ENCODE measurements around the gene NEAT1. TPM values are rescaled to one million over a fixed set of nuclear protein-coding genes. Genes with fewer than 3 reads are reported as not detected.

Gene NEAT1
- total and polyA plus RNA-seq, 9 of the 15 experiments (the other 6 are each of a cell fraction or from before 2014, with no cell fraction given) = 20.1 to 389 (median 62.8) TPM

DNA sequence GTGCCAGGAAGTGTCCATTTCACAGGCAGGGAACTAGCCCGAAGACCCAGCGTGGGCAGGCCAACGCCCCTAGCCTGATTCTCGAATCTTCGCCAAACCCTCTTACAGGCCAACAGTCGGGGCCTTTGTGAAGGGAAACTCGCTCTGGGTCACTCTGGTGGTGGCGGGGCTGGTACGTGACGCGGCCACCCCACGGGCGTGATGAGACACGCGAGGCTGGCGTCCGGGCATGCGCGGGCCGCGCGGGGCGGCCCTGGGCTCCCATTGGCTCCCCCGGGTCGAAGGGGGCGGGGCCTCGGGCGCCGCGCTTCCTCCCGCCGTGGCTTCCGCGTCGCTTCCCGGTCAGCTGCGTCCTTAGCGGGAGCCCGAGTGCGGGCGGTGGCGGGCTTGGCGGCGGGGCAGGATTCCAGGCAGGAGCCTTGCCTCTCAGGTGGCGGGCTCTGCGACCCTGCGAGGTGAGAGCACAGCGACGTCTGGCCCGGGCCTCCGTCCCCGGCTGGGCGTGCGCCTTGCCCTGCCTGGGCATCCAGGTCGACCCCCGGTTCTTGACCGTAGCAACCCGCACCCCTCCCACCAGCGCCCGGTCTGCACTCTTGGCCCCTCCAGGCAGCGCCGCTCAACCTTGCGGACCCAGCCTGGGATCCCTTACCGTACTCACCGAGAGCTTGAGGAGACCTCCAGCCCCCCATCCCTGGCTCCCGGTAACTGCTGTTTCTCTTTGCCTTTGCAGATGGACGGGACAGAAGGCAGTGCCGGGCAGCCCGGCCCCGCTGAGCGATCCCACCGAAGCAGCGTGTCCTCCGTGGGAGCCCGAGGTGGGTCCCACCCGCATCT, 36.1 kb upstream of the NEAT1 start, which contains the start of gene FRMD8 (continued):
- TF ChIP-seq, protein P1, sequence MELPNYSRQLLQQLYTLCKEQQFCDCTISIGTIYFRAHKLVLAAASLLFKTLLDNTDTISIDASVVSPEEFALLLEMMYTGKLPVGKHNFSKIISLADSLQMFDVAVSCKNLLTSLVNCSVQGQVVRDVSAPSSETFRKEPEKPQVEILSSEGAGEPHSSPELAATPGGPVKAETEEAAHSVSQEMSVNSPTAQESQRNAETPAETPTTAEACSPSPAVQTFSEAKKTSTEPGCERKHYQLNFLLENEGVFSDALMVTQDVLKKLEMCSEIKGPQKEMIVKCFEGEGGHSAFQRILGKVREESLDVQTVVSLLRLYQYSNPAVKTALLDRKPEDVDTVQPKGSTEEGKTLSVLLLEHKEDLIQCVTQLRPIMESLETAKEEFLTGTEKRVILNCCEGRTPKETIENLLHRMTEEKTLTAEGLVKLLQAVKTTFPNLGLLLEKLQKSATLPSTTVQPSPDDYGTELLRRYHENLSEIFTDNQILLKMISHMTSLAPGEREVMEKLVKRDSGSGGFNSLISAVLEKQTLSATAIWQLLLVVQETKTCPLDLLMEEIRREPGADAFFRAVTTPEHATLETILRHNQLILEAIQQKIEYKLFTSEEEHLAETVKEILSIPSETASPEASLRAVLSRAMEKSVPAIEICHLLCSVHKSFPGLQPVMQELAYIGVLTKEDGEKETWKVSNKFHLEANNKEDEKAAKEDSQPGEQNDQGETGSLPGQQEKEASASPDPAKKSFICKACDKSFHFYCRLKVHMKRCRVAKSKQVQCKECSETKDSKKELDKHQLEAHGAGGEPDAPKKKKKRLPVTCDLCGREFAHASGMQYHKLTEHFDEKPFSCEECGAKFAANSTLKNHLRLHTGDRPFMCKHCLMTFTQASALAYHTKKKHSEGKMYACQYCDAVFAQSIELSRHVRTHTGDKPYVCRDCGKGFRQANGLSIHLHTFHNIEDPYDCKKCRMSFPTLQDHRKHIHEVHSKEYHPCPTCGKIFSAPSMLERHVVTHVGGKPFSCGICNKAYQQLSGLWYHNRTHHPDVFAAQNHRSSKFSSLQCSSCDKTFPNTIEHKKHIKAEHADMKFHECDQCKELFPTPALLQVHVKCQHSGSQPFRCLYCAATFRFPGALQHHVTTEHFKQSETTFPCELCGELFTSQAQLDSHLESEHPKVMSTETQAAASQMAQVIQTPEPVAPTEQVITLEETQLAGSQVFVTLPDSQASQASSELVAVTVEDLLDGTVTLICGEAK (IDR thresholded peaks at IDR 0.05) = peak; percentile 9; the same call in 1 of the 2 replicates
- TF ChIP-seq, protein P1 (CRISPR knock-in tag; IDR thresholded peaks at IDR 0.05) = no peak
- TF ChIP-seq NELFE (IDR thresholded peaks at IDR 0.05; ENCODE audit: insufficient read depth, insufficient read length) (no peak), HMG20B (CRISPR knock-in tag; IDR thresholded peaks at IDR 0.05) (no peak), ZKSCAN1 (IDR thresholded peaks at IDR 0.05; ENCODE audit: low read depth, low read length) (0 out of 2 replicates have a peak, but pooled peaks have one; percentile 14), FOXM1 (IDR thresholded peaks at IDR 0.05; ENCODE audit: low read depth) (no peak), FOXM1 (CRISPR knock-in tag; IDR thresholded peaks at IDR 0.05; ENCODE audit: low read depth) (peak; percentile 59; the same call in 1 of the 2 replicates), NCOA2 (IDR thresholded peaks at IDR 0.05; ENCODE audit: partially characterized antibody in 2 of 2) (no peak), ZFX (CRISPR knock-in tag; IDR thresholded peaks at IDR 0.05) (peak; percentile 77), SREBF1 (IDR thresholded peaks at IDR 0.05; ENCODE audit: borderline replicate concordance, low read depth, low read length) (0 out of 2 replicates have a peak, but pooled peaks have one; percentile 17)
- TF ChIP-seq, protein P2, sequence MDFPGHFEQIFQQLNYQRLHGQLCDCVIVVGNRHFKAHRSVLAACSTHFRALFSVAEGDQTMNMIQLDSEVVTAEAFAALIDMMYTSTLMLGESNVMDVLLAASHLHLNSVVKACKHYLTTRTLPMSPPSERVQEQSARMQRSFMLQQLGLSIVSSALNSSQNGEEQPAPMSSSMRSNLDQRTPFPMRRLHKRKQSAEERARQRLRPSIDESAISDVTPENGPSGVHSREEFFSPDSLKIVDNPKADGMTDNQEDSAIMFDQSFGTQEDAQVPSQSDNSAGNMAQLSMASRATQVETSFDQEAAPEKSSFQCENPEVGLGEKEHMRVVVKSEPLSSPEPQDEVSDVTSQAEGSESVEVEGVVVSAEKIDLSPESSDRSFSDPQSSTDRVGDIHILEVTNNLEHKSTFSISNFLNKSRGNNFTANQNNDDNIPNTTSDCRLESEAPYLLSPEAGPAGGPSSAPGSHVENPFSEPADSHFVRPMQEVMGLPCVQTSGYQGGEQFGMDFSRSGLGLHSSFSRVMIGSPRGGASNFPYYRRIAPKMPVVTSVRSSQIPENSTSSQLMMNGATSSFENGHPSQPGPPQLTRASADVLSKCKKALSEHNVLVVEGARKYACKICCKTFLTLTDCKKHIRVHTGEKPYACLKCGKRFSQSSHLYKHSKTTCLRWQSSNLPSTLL (IDR thresholded peaks at IDR 0.05) = no peak
- TF ChIP-seq, protein P3, sequence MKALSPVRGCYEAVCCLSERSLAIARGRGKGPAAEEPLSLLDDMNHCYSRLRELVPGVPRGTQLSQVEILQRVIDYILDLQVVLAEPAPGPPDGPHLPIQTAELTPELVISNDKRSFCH (CRISPR knock-in tag; IDR thresholded peaks at IDR 0.05) = no peak
- TF ChIP-seq, protein P3 (tag; IDR thresholded peaks at IDR 0.05) = peak; percentile 92
- TF ChIP-seq, protein P4, sequence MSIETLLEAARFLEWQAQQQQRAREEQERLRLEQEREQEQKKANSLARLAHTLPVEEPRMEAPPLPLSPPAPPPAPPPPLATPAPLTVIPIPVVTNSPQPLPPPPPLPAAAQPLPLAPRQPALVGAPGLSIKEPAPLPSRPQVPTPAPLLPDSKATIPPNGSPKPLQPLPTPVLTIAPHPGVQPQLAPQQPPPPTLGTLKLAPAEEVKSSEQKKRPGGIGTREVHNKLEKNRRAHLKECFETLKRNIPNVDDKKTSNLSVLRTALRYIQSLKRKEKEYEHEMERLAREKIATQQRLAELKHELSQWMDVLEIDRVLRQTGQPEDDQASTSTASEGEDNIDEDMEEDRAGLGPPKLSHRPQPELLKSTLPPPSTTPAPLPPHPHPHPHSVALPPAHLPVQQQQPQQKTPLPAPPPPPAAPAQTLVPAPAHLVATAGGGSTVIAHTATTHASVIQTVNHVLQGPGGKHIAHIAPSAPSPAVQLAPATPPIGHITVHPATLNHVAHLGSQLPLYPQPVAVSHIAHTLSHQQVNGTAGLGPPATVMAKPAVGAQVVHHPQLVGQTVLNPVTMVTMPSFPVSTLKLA (conservative IDR thresholded peaks at IDR 0.05) = peak; percentile 59 to 71

All from K562 (cell line).